PFSK-1 (cell line): ENCODE data around the gene YWHAG.

ENCODE experiments used
- FOXP2 ChIP-seq: optimal IDR thresholded peaks from 2 replicates; pipeline ENCODE3; 2011; ENCODE audit warnings: borderline replicate concordance, control low read depth, inconsistent platforms; ENCODE audit not compliant: insufficient read depth; ENCODE audit errors: extremely low read length, extremely low read depth
- POLR2AphosphoS5 ChIP-seq: IDR thresholded peaks from 2 replicates; pipeline ENCODE4 v1.6.1; 2012; ENCODE audit warnings: low read depth, mild to moderate bottlenecking, control low read depth, low read length, moderate library complexity
- REST ChIP-seq, 2 experiments: IDR thresholded peaks; 2 replicates each; pipeline versions ENCODE4 v1.6.1 to v1.8.0; 2011 to 2012; ENCODE audit warnings: low read depth in 2 of 2, low read length in 2 of 2, control low read depth in 1 of 2, inconsistent platforms in 1 of 2, mild to moderate bottlenecking in 1 of 2, moderate library complexity in 1 of 2; ENCODE audit not compliant: insufficient read depth in 1 of 2
- SIN3A ChIP-seq: IDR thresholded peaks from 2 replicates; pipeline ENCODE4 v1.6.1; 2012; ENCODE audit warnings: mild to moderate bottlenecking, low read length, moderate library complexity, borderline replicate concordance; ENCODE audit not compliant: insufficient read depth
- TAF1 ChIP-seq: IDR thresholded peaks from 2 replicates; pipeline ENCODE4 v1.6.1; 2012; ENCODE audit warnings: low read length, control low read depth, borderline replicate concordance; ENCODE audit not compliant: insufficient read depth

The YWHAG gene

GRCh38 chr7:76302347-76303201 is 56.2 kb downstream of the YWHAG start, which contains the start of gene HSPB1:
HSPB1 (plus strand) TSS chr7:76302673; CDS start chr7:76302713, 40 bp downstream.
- TF ChIP-seq TAF1, result peak; percentile 80; the same call in 1 of the 2 replicates
- 0 out of 2 replicates have a peak, but pooled peaks have one; percentile 17 for TF ChIP-seq SIN3A
- peak; percentile 97 for TF ChIP-seq POLR2AphosphoS5
- peak; percentile 12 for TF ChIP-seq FOXP2
- TF ChIP-seq REST (IDR thresholded peaks at IDR 0.05; ENCODE audit: insufficient read depth in 1 of 2, low read depth in 2 of 2, low read length in 2 of 2), result no peak; a peak in 1 of 4 replicates

- no peak for TF ChIP-seq FOXP2
- TF ChIP-seq TAF1, result no peak
- no peak for TF ChIP-seq REST (IDR thresholded peaks at IDR 0.05; ENCODE audit: insufficient read depth in 1 of 2, low read depth in 2 of 2, low read length in 2 of 2)
- TF ChIP-seq SIN3A, result no peak
- TF ChIP-seq POLR2AphosphoS5, result no peak
These were observed 57.8 kb downstream of the YWHAG start for GRCh38 chr7:76301000-76301399.

- TF ChIP-seq FOXP2 (no peak), TAF1 (no peak), POLR2AphosphoS5 (no peak), REST (IDR thresholded peaks at IDR 0.05; ENCODE audit: insufficient read depth in 1 of 2, low read depth in 2 of 2, low read length in 2 of 2) (no peak), SIN3A (no peak)
These were observed 58.5 kb downstream of the YWHAG start for GRCh38 chr7:76300166-76300731.

GRCh38 chr7:76296743-76297740 is 61.7 kb downstream of the YWHAG start:
- TF ChIP-seq SIN3A (no peak), TAF1 (no peak), POLR2AphosphoS5 (no peak), REST (IDR thresholded peaks at IDR 0.05; ENCODE audit: insufficient read depth in 1 of 2, low read depth in 2 of 2, low read length in 2 of 2) (no peak), FOXP2 (no peak)
